Hepatocyte (in vitro differentiated cells): ENCODE results near the gene ZBTB7C. TPM values are rescaled to one million over a fixed set of nuclear protein-coding genes. Genes with fewer than 3 reads are reported as not detected.

Experiments
- DNase-seq: peaks from one replicate; pipeline ENCODE4 v3.0.0-alpha.2; 2016; ENCODE audit warnings: low spot score
- H2AFZ ChIP-seq: fragments of 200-600 bp; sonication (generic); 2 replicates; pipeline ENCODE4 v1.6.0; 2016; ENCODE audit warnings: antibody characterized with exemption, mild to moderate bottlenecking
- H3K27ac ChIP-seq: fragments of 200-600 bp; sonication (generic); 2 replicates; pipeline ENCODE4 v1.5.1; 2016; ENCODE audit warnings: mild to moderate bottlenecking
- H3K27me3 ChIP-seq: fragments of 200-600 bp; sonication (generic); 2 replicates; pipeline ENCODE4 v1.6.1; 2016
- H3K36me3 ChIP-seq: fragments of 200-600 bp; sonication (generic); replicated peaks from 2 replicates; pipeline ENCODE4 v1.5.1; 2016; ENCODE audit warnings: low read depth; ENCODE audit not compliant: insufficient read depth
- H3K4me1 ChIP-seq: fragments of 200-600 bp; sonication (generic); 2 replicates; pipeline ENCODE4 v1.5.1; 2016; ENCODE audit warnings: mild to moderate bottlenecking, moderate library complexity; ENCODE audit not compliant: insufficient read depth
- H3K4me2 ChIP-seq: fragments of 200-600 bp; sonication (generic); 2 replicates; pipeline ENCODE4 v1.6.0; 2016
- H3K4me3 ChIP-seq: fragments of 200-600 bp; sonication (generic); 2 replicates; pipeline ENCODE4 v1.5.1; 2016; ENCODE audit warnings: mild to moderate bottlenecking
- H3K79me2 ChIP-seq: fragments of 200-600 bp; sonication (generic); 2 replicates; pipeline ENCODE4 v1.6.0; 2017; ENCODE audit warnings: mild to moderate bottlenecking
- H3K9me2 ChIP-seq: fragments of 200-600 bp; sonication (generic); replicated peaks from 2 replicates; pipeline ENCODE4 v1.6.0; 2017; ENCODE audit warnings: mild to moderate bottlenecking; ENCODE audit not compliant: insufficient read depth
- H3K9me3 ChIP-seq: fragments of 200-600 bp; sonication (generic); 2 replicates; pipeline ENCODE4 v1.5.1; 2016; ENCODE audit warnings: low read depth, mild to moderate bottlenecking
- H4K20me1 ChIP-seq: fragments of 200-600 bp; sonication (generic); 2 replicates; pipeline ENCODE4 v1.6.0; 2016; ENCODE audit warnings: mild to moderate bottlenecking; ENCODE audit not compliant: insufficient read depth, poor library complexity, severe bottlenecking
- EZH2 ChIP-seq: fragments of 200-600 bp; sonication (generic); IDR thresholded peaks from 2 replicates; pipeline ENCODE4 v1.6.1; 2016; ENCODE audit warnings: antibody characterized with exemption, mild to moderate bottlenecking, borderline replicate concordance
- EZH2phosphoT487 ChIP-seq: fragments of 200-600 bp; sonication (generic); IDR thresholded peaks from one replicate; pipeline ENCODE4 v1.6.1; 2018; ENCODE audit warnings: antibody characterized with exemption, mild to moderate bottlenecking, low read depth, moderate library complexity; ENCODE audit not compliant: unreplicated experiment, severe bottlenecking
- WGBS: methylation state at CpG from one replicate; pipeline ENCODE4 v1.1.6; 2016; ENCODE audit warnings: low lambda C conversion rate; ENCODE audit errors: missing lambda C conversion rate; 5-methylcytosine and 5-hydroxymethylcytosine counted together
- polyA plus RNA-seq: library from polyadenylated mRNA; unstranded; fragments of >200 nt; fragmentation: Nextera tagmentation; extraction: Ambion mirVana; gene quantifications from 2 replicates; pipeline ENCODE4 v1.2.1, GENCODE V29; 2016
- total RNA-seq: library from RNA; depleted of rRNA; stranded (reverse); fragments of >200 nt; gene quantifications from 2 replicates; pipeline ENCODE4 v1.2.3, GENCODE V29; 2014
- TF ChIP-seq, protein P1 (sequence below): fragments of 200-600 bp; sonication (generic); IDR thresholded peaks from 2 replicates; pipeline ENCODE4 v1.5.1; 2016; ENCODE audit warnings: antibody characterized with exemption, mild to moderate bottlenecking; ENCODE audit not compliant: poor library complexity

The ZBTB7C gene
- total and polyA plus RNA-seq, 2 experiments from 2014 or later: 0.70 to 1.0 TPM

DNA sequence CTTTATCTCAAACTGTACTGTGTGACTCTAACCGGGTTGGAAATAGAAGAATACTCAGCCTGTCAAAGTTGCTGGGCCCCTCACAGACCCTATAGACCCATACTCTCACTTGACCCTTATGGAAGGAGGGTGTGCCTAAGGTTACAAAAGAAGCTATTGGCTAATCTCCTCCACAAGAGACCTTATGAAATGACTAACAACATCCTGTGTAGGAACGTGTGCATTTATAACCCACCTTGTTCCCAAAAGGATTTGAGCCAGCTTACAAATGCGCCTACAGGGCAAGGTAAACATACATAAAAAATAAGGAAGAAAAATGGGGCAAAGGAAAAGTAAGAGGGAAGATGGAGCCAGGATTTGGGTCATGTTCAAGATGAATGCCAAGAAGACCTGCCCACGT, 253.3 kb downstream of the ZBTB7C start:
- no peaks in the 10 kb centered on the region for H3K9me3 ChIP-seq
- no peaks in the 10 kb centered on the region for H4K20me1 ChIP-seq
- no peak overlapping the region for H3K27ac ChIP-seq
- H3K4me1 ChIP-seq: peaks cover 32% of the 10 kb centered on the region
- H3K36me3 ChIP-seq: no peaks in the 10 kb centered on the region
- WGBS: 83% methylated on average over 4 of the region's 4 CpGs
- no peaks in the 10 kb centered on the region for H3K27me3 ChIP-seq
- no peak overlapping the region for H2AFZ ChIP-seq
- H3K79me2 ChIP-seq: no peaks in the 10 kb centered on the region
- no peak overlapping the region for H3K4me2 ChIP-seq
- no peak overlapping the region for H3K4me3 ChIP-seq
- TF ChIP-seq, protein P1, sequence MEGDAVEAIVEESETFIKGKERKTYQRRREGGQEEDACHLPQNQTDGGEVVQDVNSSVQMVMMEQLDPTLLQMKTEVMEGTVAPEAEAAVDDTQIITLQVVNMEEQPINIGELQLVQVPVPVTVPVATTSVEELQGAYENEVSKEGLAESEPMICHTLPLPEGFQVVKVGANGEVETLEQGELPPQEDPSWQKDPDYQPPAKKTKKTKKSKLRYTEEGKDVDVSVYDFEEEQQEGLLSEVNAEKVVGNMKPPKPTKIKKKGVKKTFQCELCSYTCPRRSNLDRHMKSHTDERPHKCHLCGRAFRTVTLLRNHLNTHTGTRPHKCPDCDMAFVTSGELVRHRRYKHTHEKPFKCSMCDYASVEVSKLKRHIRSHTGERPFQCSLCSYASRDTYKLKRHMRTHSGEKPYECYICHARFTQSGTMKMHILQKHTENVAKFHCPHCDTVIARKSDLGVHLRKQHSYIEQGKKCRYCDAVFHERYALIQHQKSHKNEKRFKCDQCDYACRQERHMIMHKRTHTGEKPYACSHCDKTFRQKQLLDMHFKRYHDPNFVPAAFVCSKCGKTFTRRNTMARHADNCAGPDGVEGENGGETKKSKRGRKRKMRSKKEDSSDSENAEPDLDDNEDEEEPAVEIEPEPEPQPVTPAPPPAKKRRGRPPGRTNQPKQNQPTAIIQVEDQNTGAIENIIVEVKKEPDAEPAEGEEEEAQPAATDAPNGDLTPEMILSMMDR: no peak
- no peak for TF ChIP-seq EZH2phosphoT487
- TF ChIP-seq EZH2: no peak
- H3K9me2 ChIP-seq: no peaks in the 10 kb centered on the region
- DNase-seq: no peak

DNA sequence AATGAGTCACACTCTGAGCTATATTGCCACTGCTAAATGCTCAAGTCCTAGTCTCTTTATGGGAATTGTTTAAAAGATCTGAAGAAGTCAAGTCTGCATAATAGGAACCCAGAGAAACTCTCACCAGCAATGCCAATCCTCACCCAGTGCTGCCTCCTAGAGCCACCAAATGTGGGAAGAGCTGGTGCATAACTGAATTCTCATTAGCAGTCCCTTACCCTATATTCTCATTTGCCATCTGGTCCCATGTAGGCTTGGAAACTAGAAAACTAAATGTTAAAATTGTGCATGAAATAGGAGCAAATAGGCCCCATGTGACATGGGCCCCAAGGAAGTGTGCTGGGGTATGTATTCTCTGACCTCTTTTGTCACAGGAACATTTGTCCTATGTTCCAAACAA, 254.4 kb downstream of the ZBTB7C start:
- TF ChIP-seq, protein P1: no peak
- TF ChIP-seq EZH2 (no peak), EZH2phosphoT487 (no peak)
- Histone ChIP-seq H3K4me3 (no peak overlapping the region), H3K27me3 (no peaks in the 10 kb centered on the region), H3K9me2 (no peaks in the 10 kb centered on the region), H3K27ac (no peak overlapping the region), H3K9me3 (no peaks in the 10 kb centered on the region), H2AFZ (no peak overlapping the region), H3K79me2 (no peaks in the 10 kb centered on the region), H3K4me1 (peaks cover 26% of the 10 kb centered on the region), H3K4me2 (no peak overlapping the region), H3K36me3 (no peaks in the 10 kb centered on the region), H4K20me1 (no peaks in the 10 kb centered on the region)
- no peak for DNase-seq

DNA sequence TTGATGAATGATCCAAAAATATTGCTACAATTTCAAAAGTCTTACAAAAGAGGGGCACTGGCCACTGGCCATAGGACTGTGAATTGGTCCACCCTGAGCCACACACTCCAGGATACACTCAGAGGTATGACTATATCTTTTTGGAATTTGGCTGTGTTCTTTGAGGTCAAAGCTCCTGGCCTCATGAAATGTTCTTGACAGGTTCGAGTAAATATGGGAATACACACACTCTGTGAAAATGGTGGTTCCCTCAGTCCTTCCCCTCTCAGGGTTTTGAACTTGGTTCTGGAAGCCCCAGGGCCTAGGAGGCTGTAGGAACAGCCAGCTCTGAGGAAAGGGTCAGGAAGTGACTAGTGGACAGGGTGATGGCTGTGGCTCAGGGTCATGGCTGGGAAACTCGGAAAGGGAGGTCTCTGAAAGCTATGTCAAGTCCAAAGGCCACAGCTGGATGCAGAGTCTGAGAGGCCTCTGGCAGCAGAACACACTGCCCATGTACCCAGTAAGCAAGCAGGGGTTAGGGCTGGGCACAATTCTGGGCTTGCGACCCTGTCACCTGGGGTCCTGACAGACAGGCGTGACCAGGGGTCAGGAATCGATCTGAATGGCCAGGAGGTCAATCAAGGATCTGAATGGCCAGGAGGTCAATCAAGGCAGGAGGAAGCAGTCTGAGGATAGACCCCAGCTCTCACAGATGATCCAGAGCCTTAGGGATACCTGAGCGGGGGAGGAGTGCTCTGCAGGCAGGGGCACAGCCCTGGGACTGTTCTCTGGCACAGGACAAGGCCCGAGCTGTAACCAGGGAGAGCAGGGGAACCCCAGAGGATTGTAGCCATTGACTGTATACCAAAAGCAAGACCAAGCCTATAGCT, 255.3 kb downstream of the ZBTB7C start:
- Histone ChIP-seq H3K9me3 (no peaks in the 10 kb centered on the region), H3K27me3 (no peaks in the 10 kb centered on the region), H3K36me3 (no peaks in the 10 kb centered on the region), H3K4me2 (peak overlapping the region; percentile 33), H3K79me2 (no peaks in the 10 kb centered on the region), H3K4me1 (peaks cover 26% of the 10 kb centered on the region), H2AFZ (no peak overlapping the region), H4K20me1 (no peaks in the 10 kb centered on the region), H3K27ac (peak overlapping the region; percentile 69), H3K9me2 (no peaks in the 10 kb centered on the region), H3K4me3 (no peak overlapping the region)
- no peak for DNase-seq
- 83% methylated on average over 7 of the region's 7 CpGs for WGBS
- no peak for TF ChIP-seq EZH2
- no peak for TF ChIP-seq EZH2phosphoT487
- TF ChIP-seq, protein P1: no peak
